Measurements from ENCODE around the gene COX19. TPM values are rescaled to one million over a fixed set of nuclear protein-coding genes. Genes with fewer than 3 reads are reported as not detected.

COX19 gene
- polyA plus RNA-seq, 3 donors, result 7.4 to 15.0 (median 7.6) TPM

GRCh38 chr7:923108-924041 is 52.0 kb downstream of the COX19 start:
- Histone ChIP-seq H3K9me3 (replicated peaks in 1 of 2; ENCODE audit: control insufficient read depth in 1 of 2, insufficient read depth in 1 of 2, low read length in 2 of 2) (no peaks in the 10 kb centered on the region), H3K79me2 (ENCODE audit: insufficient read depth, low read length) (peaks cover 78% of the 10 kb centered on the region), H3K27ac (ENCODE audit: low read depth in 1 of 2, low read length in 2 of 2) (peak overlapping the region; percentile 98 to 100), H3K36me3 (replicated peaks in 1 of 2; ENCODE audit: control insufficient read depth in 1 of 2, insufficient read depth in 2 of 2, low read length in 2 of 2) (peaks cover 28% of the 10 kb centered on the region in 2 donors), H3K4me1 (ENCODE audit: control insufficient read depth in 1 of 2, insufficient read depth in 2 of 2, low read length in 2 of 2) (peaks cover 73 to 89% of the 10 kb centered on the region in 2 donors), H3K9ac (ENCODE audit: insufficient read depth, low read length, poor library complexity, severe bottlenecking) (peak overlapping the region; percentile 89), H4K20me1 (ENCODE audit: insufficient read depth, low read length) (no peaks in the 10 kb centered on the region), H3K27me3 (ENCODE audit: control insufficient read depth in 2 of 2, insufficient read depth in 2 of 2, low read length in 2 of 2) (no peaks in the 10 kb centered on the region), H3K4me3 (replicated peaks in 1 of 3; ENCODE audit: low read depth in 2 of 3, low read length in 3 of 3) (peak overlapping the region; percentile 12 to 65 (median 40)), H3K4me2 (replicated peaks; ENCODE audit: extremely low read depth, low read length, poor library complexity, severe bottlenecking) (peak overlapping the region; percentile 78), H2AFZ (ENCODE audit: insufficient read depth, low read depth, low read length, poor library complexity, severe bottlenecking) (no peak overlapping the region)
- H3K36me3 Mint-ChIP-seq, result peaks cover 27 to 44% of the 10 kb centered on the region in 2 donors
- H3K4me1 Mint-ChIP-seq, result peaks cover 62% of the 10 kb centered on the region
- no peak for TF ChIP-seq CTCF (IDR thresholded peaks at IDR 0.05)
- peak; percentile 95 to 97 (median 96) for DNase-seq
- WGBS (ENCODE audit: insufficient coverage), result 26% methylated on average over 32 of the region's 40 CpGs
- H3K4me3 Mint-ChIP-seq, result peak overlapping the region; percentile 66 to 80
- H3K27me3 Mint-ChIP-seq (ENCODE audit: low read depth in 3 of 3), result peaks cover 0 to 2% (median 0%) of the 10 kb centered on the region in 3 donors
- H3K27ac Mint-ChIP-seq, result peak overlapping the region; percentile 93 to 98 (median 95)
- intact Hi-C loops (cut with micrococcal nuclease), result loop anchor here in 1 of 2 donors (5.0 kb wide), 1 partner anchor 34 kb away; no protein-coding TSS in a partner anchor
- H3K9me3 Mint-ChIP-seq, result no peaks in the 10 kb centered on the region

- DNase-seq, result peak; percentile 51 to 65 (median 54)
- Mint-ChIP-seq H3K27ac (peak overlapping the region; percentile 93 to 98 (median 95)), H3K4me1 (peaks cover 58% of the 10 kb centered on the region)
These were observed 52.8 kb downstream of the COX19 start for GRCh38 chr7:922334-923107.

More at GRCh38 chr7:922334-923107, 52.8 kb downstream of the COX19 start:
- WGBS (ENCODE audit: insufficient coverage), result 31% methylated on average over 17 of the region's 29 CpGs
- peaks cover 36 to 37% of the 10 kb centered on the region in 2 donors for H3K36me3 ChIP-seq (replicated peaks in 1 of 2; ENCODE audit: control insufficient read depth in 1 of 2, insufficient read depth in 2 of 2, low read length in 2 of 2)
- peak overlapping the region; percentile 78 for H3K4me2 ChIP-seq (replicated peaks; ENCODE audit: extremely low read depth, low read length, poor library complexity, severe bottlenecking)
- peaks cover 72% of the 10 kb centered on the region for H3K79me2 ChIP-seq (ENCODE audit: insufficient read depth, low read length)
- TF ChIP-seq CTCF (IDR thresholded peaks at IDR 0.05), result no peak
- H3K9me3 Mint-ChIP-seq, result no peaks in the 10 kb centered on the region
- H3K4me3 Mint-ChIP-seq, result peak overlapping the region; percentile 66 to 80
- H2AFZ ChIP-seq (ENCODE audit: insufficient read depth, low read depth, low read length, poor library complexity, severe bottlenecking), result no peak overlapping the region
- H3K27me3 ChIP-seq (ENCODE audit: control insufficient read depth in 2 of 2, insufficient read depth in 2 of 2, low read length in 2 of 2), result no peaks in the 10 kb centered on the region
- H3K9me3 ChIP-seq (replicated peaks in 1 of 2; ENCODE audit: control insufficient read depth in 1 of 2, insufficient read depth in 1 of 2, low read length in 2 of 2), result no peaks in the 10 kb centered on the region
- H4K20me1 ChIP-seq (ENCODE audit: insufficient read depth, low read length), result no peaks in the 10 kb centered on the region
- peak overlapping the region; percentile 12 to 65 (median 40) for H3K4me3 ChIP-seq (replicated peaks in 1 of 3; ENCODE audit: low read depth in 2 of 3, low read length in 3 of 3)
- peaks cover 34 to 48% of the 10 kb centered on the region in 2 donors for H3K36me3 Mint-ChIP-seq
- peaks cover 65 to 83% of the 10 kb centered on the region in 2 donors for H3K4me1 ChIP-seq (ENCODE audit: control insufficient read depth in 1 of 2, insufficient read depth in 2 of 2, low read length in 2 of 2)
- H3K27me3 Mint-ChIP-seq (ENCODE audit: low read depth in 3 of 3), result peaks cover 0 to 5% (median 0%) of the 10 kb centered on the region in 3 donors
- H3K9ac ChIP-seq (ENCODE audit: insufficient read depth, low read length, poor library complexity, severe bottlenecking), result peak overlapping the region; percentile 89
- peak overlapping the region; percentile 98 to 100 for H3K27ac ChIP-seq (ENCODE audit: low read depth in 1 of 2, low read length in 2 of 2)
- intact Hi-C loops (cut with micrococcal nuclease), result loop anchor here in 1 of 2 donors (1.0 to 5.0 kb wide), 2 partner anchors 8 to 35 kb away; no protein-coding TSS in a partner anchor

Measured in CD14-positive monocyte (primary cell).